Ishikawa (cell line): ENCODE measurements around the gene SMYD3.

Experiments used
- CEBPB ChIP-seq: IDR thresholded peaks from 2 replicates; pipeline ENCODE4 v1.6.1; 2012
- CREB1 ChIP-seq: IDR thresholded peaks from 2 replicates; pipeline ENCODE4 v1.6.1; 2012; ENCODE audit warnings: low read depth
- EGR1 ChIP-seq: IDR thresholded peaks from 2 replicates; pipeline ENCODE4 v1.6.1; 2012
- EP300 ChIP-seq: IDR thresholded peaks from 2 replicates; pipeline ENCODE4 v1.6.1; 2012; ENCODE audit warnings: borderline replicate concordance
- FOXM1 ChIP-seq: IDR thresholded peaks from 2 replicates; pipeline ENCODE4 v1.6.1; 2012; ENCODE audit warnings: low read depth, borderline replicate concordance
- MAX ChIP-seq: IDR thresholded peaks from 2 replicates; pipeline ENCODE4 v1.6.1; 2012
- NFIC ChIP-seq: IDR thresholded peaks from 2 replicates; pipeline ENCODE4 v1.6.1; 2012
- RAD21 ChIP-seq: IDR thresholded peaks from 2 replicates; pipeline ENCODE4 v1.6.1; 2012; ENCODE audit warnings: low read depth
- TAF1 ChIP-seq: IDR thresholded peaks from 2 replicates; pipeline ENCODE4 v1.6.1; 2012; ENCODE audit warnings: low read depth, mild to moderate bottlenecking
- TCF12 ChIP-seq: IDR thresholded peaks from 2 replicates; pipeline ENCODE4 v1.6.1; 2012; ENCODE audit warnings: low read depth
- TEAD4 ChIP-seq: IDR thresholded peaks from 2 replicates; pipeline ENCODE4 v1.6.1; 2012
- YY1 ChIP-seq: IDR thresholded peaks from 2 replicates; pipeline ENCODE4 v1.6.1; 2012; ENCODE audit warnings: low read depth
- ZBTB7A ChIP-seq: IDR thresholded peaks from 2 replicates; pipeline ENCODE4 v1.6.1; 2012; ENCODE audit warnings: low read depth
- TF ChIP-seq, protein P1 (sequence below): IDR thresholded peaks from 2 replicates; pipeline ENCODE4 v1.6.1; 2012
- TF ChIP-seq, protein P2 (sequence below): IDR thresholded peaks from 2 replicates; pipeline ENCODE4 v1.6.1; 2012; ENCODE audit warnings: low read depth, mild to moderate bottlenecking

Gene SMYD3

DNA sequence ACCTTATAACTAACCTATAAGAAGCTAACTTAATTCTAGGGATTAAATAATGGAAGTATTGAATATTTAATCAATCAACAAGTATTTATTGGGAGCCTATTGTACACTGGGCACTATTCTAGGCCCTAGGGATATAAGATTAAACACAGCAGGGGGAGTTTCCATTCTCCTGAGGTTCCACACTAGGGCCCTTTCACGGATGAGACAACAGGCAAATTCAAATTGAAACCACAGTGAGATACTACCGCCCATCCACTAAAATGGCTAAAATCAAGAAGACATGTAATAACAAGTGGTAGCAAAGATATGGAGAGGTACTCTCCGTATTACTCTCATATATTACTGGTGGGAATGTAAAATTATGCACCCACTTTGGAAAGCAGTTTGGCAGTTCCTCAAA is 677.9 kb downstream of the SMYD3 start:
- TF ChIP-seq NFIC (no peak), MAX (no peak), YY1 (no peak), TEAD4 (no peak), EGR1 (no peak), RAD21 (no peak), CREB1 (no peak), EP300 (no peak), TCF12 (no peak), TAF1 (no peak), FOXM1 (no peak), CEBPB (no peak), ZBTB7A (no peak)
- TF ChIP-seq, protein P1, sequence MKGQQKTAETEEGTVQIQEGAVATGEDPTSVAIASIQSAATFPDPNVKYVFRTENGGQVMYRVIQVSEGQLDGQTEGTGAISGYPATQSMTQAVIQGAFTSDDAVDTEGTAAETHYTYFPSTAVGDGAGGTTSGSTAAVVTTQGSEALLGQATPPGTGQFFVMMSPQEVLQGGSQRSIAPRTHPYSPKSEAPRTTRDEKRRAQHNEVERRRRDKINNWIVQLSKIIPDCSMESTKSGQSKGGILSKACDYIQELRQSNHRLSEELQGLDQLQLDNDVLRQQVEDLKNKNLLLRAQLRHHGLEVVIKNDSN: no peak
- TF ChIP-seq, protein P2, sequence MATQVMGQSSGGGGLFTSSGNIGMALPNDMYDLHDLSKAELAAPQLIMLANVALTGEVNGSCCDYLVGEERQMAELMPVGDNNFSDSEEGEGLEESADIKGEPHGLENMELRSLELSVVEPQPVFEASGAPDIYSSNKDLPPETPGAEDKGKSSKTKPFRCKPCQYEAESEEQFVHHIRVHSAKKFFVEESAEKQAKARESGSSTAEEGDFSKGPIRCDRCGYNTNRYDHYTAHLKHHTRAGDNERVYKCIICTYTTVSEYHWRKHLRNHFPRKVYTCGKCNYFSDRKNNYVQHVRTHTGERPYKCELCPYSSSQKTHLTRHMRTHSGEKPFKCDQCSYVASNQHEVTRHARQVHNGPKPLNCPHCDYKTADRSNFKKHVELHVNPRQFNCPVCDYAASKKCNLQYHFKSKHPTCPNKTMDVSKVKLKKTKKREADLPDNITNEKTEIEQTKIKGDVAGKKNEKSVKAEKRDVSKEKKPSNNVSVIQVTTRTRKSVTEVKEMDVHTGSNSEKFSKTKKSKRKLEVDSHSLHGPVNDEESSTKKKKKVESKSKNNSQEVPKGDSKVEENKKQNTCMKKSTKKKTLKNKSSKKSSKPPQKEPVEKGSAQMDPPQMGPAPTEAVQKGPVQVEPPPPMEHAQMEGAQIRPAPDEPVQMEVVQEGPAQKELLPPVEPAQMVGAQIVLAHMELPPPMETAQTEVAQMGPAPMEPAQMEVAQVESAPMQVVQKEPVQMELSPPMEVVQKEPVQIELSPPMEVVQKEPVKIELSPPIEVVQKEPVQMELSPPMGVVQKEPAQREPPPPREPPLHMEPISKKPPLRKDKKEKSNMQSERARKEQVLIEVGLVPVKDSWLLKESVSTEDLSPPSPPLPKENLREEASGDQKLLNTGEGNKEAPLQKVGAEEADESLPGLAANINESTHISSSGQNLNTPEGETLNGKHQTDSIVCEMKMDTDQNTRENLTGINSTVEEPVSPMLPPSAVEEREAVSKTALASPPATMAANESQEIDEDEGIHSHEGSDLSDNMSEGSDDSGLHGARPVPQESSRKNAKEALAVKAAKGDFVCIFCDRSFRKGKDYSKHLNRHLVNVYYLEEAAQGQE: no peak

DNA sequence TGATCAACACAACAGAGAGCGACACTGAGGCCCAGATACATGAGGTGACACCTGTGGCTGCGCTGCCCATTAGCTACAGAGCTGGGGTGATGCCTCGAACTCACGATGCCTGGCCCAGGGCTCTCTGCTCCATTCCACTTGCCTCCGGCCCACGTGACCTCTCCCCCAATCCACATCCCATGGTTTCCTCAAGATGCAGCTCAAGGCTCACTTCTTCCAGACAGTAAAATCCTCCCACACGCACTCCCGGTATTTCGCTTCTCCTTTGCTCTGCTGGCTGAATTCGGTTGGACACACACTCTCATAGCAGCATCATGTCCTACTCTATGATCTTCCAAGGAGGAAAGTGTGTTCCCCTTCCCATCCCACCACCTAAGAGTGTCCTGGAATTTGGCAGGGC is 679.8 kb downstream of the SMYD3 start:
- TF ChIP-seq CEBPB (no peak), TAF1 (no peak), NFIC (no peak), ZBTB7A (no peak), RAD21 (no peak), TEAD4 (no peak), EGR1 (no peak), EP300 (no peak), CREB1 (no peak), MAX (no peak)
- TF ChIP-seq, protein P2: no peak
- TF ChIP-seq, protein P1: no peak

DNA sequence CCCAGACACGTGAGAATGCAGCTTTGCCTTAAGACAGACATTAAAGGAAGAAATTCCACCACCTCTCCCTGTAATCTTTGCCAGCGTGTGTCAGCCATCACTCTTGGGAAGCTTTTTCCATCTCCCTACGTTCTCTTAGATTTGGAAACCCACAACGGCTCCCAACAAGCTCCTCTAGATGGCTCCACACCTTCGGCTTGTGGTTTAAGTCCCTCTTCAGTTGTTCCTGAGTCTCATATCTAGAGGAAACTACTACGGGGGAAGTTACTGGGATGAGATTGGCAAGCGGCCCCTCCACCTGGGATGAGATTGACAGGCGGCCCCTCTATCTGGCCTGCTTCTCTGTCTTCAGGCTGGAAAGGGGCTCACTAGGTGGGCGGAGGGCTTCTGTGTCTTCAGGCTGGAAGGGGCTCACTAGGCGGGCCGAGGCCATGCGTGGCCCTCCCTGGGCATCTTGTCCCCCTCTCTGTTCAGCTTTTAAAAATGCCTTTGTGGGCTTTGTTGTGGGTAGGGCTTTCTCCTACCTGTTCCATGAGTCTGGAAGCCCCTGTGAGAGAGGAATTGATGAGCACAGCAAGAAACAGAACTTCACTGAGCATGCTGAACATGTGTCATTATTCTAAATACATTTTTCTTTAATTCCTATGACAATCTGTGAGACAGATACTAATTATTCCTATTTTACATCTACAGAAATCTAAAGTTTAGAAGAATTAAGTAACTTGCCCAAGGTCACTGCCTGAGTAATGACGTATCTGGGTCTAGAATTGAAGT is 681.8 kb downstream of the SMYD3 start:
- TF ChIP-seq EGR1: no peak
- TF ChIP-seq ZBTB7A: no peak
- no peak for TF ChIP-seq MAX
- no peak for TF ChIP-seq EP300
- TF ChIP-seq TEAD4: no peak
- TF ChIP-seq RAD21: no peak; the same call in 1 of the 2 replicates
- TF ChIP-seq, protein P1: no peak
- no peak for TF ChIP-seq TCF12
- no peak for TF ChIP-seq CREB1
- no peak for TF ChIP-seq TAF1
- TF ChIP-seq, protein P2: no peak
- TF ChIP-seq NFIC: no peak
